ENCODE measurements around the gene ZNF292.
"Not testable (repeated sequence)": the region's sequence is repeated elsewhere in the genome, so short reads cannot be mapped to it uniquely, and the experiment has no call there.

The ZNF292 gene

DNA sequence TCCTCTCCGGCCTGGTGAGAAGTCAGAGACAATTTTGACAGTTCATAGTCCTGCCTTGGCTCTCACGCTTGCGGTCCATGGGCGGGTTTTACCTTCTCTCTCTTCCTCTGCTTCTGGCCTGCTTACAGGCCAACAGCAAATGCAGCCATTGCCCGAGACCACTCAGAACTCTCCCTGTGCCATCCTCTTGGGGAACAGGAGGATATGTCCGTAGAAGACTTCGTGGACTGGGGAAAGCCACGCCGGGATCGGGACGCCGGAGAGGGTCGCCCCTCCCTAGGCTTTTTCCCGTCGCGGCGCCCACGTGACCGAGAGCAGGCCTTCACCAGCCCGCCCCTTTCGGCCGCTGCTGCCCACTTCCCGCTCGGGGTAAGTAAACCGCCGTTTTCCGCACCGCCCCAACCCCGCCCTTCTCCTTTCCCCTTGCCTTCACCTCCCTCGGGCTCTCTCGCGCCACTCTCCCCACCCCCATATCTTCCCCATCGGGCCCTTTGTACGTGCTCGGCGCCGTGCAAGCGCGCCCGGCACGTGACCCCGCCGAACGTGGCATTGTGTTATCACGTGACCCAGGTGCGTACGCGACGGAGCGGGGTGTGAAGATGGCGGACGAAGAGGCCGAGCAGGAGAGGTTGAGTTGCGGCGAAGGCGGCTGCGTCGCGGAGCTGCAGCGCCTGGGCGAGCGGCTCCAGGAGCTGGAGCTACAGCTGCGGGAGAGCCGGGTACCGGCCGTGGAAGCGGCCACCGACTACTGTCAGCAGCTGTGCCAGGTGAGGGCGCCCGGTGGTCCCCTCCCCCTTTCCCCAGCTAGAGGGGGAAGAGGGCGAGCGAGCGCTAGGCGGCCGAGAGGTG, at the start of gene ZNF292:
TSS of gene ZNF292 (plus strand) at position 573 of the 849 bp plus-strand sequence. CDS start at position 600, 27 bp downstream.
- DNase-seq, result peak; percentile 96

DNA sequence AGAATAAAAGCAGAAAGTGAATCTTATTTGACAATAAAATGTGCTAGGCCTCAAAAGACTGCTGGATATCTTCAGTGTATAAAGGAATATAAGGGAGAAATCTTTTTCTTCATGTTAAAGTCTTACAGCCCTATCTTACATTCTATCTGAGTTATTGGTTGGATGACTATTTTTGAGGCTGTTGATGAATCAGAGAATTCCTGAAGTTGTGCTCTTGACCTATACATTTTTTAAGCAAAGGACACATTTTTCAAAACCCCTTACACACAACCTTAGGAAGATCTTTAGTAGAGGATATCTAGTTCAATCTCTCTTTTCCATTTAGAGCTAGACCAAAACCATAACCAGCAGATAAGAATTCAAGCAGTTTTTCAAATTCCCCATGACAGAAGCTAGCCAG, 49.5 kb upstream of the ZNF292 start:
- no peak for DNase-seq

DNA sequence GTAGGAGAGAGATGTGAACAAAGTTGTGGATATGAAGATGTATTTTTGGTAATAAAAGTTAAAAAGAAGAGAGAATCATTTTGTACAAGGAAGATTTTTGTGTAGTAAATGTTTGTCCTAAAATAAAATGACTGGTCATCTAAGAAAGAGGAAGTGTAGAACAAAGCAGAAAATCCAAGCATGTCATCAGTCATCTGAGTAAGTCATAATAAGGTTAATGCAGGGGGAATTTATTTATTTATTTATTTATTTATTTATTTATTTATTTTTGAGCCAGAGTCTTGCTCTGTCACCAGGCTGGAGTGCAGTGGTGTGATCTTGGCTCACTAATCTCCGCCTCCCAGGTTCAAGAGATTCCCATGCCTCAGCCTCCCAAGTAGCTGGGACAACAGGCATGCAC, 44.7 kb upstream of the ZNF292 start:
- DNase-seq, result no peak

DNA sequence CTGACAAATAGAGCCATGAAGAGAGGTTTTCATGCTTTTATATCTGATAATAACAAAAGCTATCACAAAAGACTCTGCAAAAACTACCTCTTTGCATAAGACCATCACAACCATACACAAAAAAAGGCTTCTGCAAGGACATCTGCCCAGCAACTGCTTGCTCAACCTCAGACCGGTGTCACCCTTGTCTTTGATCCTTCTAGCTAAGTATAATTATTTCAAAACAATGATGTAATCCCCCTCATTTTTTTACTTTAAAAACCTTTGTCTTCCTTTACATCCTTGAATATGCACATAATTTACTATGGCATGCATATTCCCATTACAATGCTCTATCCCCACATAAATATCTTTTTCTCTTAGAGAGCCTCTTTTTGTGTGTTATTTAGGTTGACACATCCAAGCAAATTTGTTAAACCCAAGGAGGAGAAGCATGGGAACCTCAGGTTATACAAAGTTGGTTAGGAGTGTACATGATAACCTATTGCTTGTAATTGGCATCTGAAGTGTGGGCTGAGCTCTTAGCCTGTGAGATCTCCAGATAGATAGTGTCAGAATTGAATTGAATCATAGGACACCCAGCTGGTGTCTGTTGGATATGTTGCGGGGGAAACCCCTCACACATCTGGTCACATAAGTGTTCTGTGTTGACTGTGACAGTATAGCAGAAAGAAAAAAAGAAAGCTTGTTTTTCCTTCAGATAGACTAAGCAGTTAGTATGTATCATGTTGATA, 39.8 kb upstream of the ZNF292 start:
- no peak for DNase-seq

DNA sequence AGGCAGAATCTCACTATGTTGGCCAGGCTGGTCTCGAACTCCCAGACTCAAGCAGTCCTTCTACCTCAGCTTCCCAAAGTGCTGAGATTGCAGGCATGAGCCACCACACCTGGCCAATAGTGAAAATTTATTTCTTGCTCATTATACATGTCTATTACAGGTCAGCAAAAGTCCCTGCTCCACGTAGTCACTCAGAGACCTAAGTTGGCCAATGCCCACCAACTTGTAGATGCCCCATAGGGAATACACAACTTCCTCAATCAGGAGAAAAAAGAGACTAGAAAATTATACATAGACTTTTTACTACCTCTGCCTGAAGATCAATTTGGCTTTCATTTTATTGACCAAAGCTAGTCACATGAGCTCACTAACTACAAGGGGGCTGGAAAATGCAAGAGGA, 38.4 kb upstream of the ZNF292 start:
- DNase-seq, result no peak

DNA sequence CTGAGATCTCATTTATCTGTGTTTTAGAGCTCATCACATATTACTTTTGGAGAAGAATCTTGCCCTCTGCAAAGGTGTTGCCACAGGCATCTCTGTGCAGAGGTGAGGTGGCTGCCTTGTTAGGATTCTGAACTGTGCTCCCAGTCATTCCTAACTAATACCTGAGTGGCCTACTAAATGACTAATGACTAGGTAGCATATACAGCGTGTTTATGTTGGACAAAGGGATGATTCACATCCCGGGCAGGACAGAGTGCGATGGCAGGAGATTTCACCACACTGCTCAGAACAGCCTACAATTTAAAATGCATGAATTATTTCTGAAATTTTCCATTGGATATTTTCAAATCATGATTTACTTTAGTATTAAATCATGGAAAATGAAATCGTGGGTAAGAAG, 37.3 kb upstream of the ZNF292 start:
- DNase-seq, result no peak

DNA sequence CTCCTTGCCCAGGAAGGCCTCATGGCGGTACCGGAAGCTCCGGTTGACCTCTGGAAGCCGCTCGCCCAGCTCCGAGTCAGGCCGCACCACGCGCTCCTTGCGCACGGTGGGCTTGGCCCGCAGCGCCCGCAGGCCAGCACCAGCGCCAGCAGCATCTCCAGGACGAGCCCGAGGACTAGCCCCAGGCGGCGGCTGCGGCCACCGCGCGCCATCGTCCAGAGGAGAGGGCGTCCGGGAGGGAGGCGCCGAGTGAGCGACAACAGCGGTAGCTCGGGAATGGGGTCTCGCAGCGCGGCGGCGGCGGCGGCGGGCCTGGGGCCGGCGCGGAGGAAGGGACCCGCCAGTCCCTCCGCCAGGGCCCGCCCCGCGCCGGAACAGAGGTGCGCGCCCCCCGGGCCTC, 32.9 kb upstream of the ZNF292 start:
- no peak for DNase-seq

DNA sequence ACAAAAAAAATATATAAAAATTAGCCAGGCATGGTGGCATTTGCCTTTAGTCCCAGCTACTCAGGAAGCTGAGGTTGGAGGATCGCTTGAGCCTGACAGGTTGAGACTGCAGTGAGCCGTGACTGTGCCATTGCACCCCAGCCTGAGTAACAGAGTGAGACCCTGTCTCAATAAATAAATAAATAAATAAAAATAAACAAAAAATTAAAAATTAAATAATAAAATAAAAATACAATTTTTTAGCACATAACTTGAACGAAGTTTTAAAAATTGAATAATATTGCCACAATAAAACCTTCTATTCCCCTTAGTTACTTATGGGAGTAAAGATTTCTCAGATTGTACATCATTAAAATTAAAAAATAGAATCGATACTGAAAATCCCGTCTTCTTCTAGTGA, 31.3 kb upstream of the ZNF292 start:
- no peak for DNase-seq

DNA sequence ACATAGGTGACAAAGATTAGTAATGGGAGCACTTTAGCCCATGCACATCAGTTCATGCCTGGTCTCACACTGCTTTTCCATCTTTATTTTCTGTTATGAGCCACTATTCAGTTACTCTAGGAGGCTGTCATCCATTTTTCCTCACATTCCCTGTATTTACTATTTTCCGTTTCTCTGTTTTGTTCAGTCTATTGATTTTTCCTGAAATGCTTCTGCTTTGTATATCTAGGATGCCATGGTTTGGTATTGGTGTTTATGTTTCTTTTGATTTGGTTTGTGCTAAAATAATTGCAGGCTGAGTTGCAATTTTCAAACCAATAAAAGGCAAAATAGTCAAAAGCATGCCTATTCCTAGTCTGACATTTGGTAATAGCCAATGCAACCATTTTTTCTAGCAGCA, 28.9 kb upstream of the ZNF292 start:
- no peak for DNase-seq

DNA sequence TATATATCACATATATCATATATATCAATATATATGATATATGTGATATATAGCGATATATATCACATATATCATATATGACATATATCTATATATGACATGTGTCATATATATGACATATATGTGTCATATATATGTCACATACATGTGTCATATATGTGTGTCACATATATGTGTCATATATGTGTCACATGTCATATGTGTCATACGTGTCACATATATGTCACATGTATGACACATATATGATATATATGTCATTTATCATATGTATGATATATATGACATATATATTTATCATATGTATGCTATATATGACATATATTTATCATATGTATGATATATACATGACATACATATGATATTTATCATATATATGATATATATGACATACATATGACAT, 27.6 kb upstream of the ZNF292 start:
- DNase-seq, result no peak

DNA sequence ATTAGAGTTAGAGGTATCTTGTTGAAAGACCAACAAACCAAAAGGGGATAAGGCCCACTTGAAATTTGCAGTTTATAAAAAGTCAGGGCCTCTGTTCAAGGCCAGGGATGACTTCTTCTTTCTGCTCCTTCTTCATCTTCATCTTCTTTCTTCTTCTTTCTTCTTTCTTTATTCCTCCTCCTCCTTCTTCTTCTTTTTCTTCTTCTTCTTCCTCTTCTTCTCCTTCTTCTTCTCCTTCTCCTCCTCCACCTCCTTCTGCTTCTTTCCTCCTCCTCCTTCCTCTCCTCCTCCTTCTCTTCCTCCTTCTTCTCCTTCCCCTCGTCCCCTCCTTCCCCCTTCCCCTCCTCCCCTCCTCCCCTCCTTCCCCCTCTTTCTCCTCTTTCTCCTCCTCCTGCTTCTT, 18.4 kb upstream of the ZNF292 start:
- no peak for DNase-seq

DNA sequence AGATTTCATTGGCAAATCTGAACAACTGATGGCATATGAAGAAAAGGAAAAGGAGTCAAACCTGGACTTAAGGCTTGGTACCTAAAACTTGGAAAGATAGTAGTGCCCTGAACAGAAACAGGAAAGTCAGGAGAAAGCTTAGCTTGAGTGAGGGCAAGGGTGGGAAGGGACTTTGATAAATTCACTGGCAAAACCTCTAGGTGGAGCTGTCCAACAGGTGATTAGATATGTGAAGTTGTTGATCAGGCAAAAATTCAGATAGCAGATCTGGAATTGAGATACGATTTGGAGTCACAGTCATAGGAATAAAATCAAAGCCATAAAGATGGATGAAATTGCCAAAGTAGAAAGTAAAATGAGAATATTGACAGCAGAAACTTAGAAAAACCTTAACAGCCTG, 16.1 kb upstream of the ZNF292 start:
- DNase-seq, result no peak

DNA sequence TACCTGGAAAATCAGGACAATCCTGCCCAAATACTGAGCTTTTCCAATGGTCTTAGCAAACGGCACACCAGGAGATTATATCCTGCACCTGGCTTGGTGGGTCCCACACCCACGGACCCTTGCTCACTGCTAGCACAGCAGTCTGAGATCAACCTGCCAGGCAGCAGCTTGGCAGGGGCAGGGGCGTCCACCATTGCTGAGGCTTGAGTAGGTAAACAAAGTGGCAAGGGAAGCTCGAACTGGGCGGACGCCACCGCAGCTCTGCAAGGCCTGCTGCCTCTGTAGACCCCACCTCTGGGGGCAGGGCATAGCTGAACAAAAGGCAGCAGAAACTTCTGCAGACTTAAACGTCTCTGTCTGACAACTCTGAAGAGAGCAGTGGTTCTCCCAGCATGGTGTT, 15.4 kb upstream of the ZNF292 start:
- not testable (repeated sequence) for DNase-seq

DNA sequence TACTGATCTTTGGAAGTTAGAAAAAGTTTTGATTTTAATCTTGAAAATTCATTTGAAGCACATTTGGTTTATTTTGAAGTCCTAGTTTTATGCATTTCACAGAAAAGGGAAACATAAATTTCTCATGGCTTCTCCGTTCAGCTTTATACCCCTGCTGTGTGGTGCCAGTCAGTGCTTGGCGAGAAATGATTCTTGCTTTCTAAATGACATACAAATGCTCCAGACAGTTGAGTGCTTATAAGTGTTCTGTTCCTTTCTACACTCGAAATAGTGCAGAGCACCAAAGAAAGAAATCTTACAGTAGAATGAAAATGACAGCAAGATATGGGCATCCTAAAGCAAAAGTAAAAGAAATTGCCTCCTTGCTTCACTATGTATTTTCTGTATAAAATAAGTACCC, 9.0 kb upstream of the ZNF292 start:
- no peak for DNase-seq

DNA sequence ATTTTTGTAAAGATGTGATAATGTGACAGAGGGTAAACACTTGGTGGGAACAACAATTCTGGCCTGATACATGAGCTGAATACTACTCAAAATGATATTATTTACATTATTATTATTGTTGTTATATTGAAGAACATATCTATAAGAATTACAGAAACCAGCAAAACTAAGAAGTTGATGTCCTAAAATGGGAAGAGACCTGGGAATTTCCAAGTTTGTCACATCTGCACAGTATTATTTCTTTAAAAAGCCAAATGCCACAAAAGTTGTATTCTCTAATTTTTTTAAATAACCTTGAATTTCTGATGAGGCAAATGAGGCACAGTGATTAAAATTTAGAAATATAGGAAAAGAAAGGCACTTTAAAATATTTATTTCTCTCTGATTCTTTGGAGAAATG, 5.0 kb upstream of the ZNF292 start:
- no peak for DNase-seq

DNA sequence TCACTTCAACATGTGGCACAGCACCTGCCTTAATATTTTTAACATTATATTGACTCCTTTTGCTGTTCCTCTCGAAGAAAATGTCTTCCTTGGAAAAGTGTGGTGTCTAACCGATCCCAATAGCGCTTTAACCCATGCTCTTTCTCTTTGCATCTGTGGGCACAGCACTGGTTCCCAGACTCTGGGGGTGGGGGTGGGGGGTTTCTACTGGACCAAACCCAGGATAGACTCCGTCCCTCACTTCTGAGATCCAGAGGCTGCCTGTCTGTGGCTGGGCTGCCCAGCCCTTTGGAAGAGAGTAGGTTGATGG, 3.9 kb upstream of the ZNF292 start:
- no peak for DNase-seq

DNA sequence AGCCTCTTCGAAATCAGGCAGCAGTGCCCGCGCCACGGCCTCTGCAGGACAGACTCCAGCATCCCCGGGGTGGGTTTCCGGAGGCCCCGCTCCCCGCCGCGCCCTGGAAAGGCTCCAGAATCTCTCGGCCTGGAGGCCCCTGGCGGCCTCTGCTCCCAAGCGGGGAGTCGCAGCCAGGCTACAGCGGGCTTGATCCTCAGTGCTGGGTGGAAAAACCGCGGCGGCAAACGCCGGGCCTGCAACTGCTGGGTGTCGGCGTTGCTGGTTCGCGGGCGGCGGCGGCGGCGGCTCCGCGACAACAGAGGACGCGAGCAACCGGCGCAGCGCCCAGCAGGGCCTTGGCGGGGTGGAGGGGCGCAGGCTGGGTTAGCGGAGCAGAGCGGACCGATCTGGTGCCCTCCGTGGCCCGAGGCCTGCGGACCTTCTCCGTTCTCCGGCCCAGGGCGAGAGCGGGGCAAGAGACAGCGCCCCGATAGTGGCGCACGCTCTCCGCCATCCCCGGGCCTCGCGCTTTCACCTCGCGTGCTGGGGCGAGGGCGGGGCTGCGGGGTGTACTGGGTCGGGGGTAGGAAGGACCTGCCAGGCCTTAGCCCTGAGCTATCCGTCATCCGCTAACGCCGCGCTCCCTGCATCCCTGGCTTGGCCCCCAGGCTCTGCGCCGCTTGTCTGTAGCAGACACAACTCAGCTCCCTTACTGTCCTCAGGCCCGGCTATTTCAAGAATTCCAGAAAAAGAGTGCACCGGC, 3.4 kb upstream of the ZNF292 start:
- DNase-seq, result peak; percentile 85

DNA sequence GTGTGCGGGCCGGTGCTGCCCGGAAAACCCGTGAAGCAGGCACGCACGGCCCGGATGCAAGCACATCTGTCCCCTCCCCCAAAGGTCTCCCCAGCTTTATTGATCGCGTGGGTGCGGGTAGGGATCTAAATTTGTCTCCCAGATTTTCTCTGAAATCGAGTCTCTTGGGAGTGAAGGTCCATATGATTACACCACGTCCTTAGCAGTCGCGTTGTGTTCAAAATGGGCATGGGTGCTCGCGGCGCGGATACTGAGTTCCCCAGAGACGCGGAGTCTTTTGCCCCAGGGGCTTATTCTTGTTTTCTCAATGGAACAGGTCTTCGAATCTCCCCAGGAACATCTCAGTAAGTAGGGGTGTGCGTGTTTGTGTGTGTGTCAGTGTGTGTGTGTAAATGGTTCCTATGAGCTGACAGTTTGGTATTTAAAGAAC, 2.8 kb upstream of the ZNF292 start:
- DNase-seq, result peak; percentile 80

DNA sequence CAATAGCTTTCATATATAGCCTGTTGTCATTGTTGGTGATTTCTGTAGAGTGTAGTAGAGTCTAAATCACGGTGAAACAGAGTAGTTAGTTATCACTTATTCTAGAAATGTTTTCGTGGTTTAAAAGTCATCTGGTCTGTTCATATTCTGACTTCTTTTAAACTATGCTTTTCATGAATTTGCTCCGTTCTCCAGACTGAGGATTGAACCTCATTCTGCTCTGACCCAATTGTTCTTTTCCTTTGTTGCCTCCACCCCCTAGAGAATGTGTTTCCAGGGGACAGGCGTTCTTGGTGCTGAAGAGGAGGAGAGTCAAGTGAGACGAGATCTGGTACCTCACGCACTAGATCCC, 748 bp upstream of the ZNF292 start:
- DNase-seq, result no peak

DNA sequence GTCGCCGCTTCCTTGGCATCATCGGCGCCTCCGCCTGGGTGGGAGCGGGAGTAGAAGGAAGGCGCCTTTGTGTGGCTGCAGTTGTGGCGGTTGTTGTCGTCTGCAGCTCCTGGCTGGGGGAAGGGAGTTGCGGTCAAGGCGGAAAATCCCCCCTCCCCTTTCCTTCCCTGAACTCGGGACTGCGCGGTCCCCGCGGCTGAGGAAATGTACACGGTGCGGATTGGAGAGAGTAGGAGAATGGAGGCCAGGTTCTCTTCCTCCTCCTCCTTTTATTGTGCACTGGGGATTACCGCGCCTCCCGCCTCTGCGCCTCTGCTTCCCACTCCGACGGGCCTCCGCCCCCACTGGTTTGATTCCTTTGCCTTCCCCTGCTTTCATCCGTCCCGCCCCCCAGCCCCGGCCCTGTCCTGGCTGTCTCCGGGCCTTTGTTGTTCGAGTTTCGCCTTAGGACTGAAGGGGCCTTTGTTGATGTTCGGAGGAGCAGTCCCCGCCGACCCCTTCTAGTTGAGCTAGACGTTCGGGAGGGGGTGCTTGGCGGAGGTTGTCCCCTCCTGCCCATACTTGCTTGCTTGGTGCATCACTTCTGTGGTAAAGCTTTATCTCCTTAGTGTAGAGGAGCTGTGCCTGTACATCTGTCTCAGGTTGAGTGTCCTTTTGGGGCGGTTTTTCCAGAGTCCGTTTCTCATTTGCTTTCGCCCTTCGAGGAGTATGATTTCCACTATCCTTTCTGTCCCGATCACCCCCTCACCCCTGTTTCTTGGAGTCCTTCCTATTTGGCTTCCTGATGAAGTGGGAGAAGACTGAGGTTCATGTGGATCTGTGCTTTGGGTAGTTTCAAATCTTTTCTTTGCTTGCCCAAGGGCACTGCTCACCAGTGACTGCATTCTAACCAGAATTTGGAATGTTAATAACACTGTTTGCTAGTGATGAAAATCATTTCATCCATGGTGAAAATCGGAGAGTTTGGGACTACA, 764 bp downstream of the ZNF292 start:
- peak; percentile 54 for DNase-seq

DNA sequence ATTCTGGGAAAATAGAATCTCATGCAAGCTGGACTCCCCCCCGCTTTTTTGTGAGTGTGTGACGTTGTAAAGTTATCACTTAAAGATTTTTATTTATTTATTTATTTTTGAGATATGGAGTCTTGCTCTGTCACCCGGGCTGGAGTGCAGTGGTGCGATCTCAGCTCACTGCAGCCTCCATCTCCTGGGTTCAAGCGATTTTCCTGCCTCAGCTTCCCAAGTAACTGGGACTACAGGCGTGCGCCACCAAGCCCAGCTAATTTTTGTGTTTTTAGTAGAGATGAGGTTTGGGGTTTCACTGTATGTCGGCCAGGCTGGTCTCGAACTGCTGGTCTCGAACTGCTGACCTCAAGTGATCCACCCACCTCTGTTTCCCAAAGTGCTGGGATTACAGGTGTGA, 2.2 kb downstream of the ZNF292 start:
- not testable (repeated sequence) for DNase-seq

DNA sequence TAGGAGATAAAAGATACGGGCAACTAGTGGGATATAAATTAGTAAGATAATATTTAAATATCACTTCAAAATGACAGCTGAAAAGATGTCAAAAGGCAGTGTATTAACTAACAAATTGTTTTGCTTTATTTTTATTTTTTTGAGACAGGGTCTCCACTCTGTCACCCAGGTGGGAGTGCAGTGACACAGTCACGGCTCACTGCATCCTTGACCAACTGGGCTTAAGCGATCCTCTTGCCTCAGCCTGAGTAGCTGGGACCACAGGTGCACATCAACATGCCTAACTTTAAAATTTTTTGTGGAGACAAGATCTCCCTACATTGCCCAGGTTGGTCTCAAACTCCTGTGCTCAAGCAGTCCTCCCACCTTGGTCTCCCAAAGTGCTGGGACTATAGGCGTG, 5.9 kb downstream of the ZNF292 start:
- no peak for DNase-seq

DNA sequence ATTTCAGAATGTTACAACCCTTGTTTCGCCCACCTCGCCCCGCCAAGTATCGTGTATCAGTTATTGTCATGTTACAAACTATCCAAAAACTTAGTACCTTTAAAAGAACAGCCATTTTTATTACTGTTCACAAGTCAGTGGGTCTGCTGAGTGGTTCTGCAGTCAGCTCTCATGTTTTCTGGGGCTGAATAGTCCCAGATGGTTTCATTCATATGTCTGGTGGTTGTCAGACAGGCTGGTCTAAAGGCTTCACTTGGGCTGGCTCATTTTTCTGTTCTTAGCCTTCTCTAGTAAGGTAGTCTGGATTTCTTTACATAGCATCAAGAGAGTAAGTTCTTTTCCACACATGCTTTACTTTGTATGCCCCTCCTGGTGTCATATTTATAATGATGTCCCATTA, 8.6 kb downstream of the ZNF292 start:
- DNase-seq, result no peak
